Small intestine (tissue), 7 donors: ENCODE measurements around the gene ARMC12. TPM values are rescaled to one million over a fixed set of nuclear protein-coding genes. Genes with fewer than 3 reads are reported as not detected.

Experiments
- DNase-seq, 2 donors: peaks; one replicate each; pipeline versions ENCODE4 v3.0.0 to v3.0.0-alpha.2; 2013
- FAIRE-seq: peaks from 2 replicates; lab custom pipeline; 2012; peaks lifted over from hg19 to GRCh38; lab: Jason Lieb, UNC
- H3K27ac ChIP-seq, 3 donors: one replicate each; pipeline ENCODE4 v1.5.1; 2013; ENCODE audit warnings: low read length in 2 of 3, mild to moderate bottlenecking in 2 of 3, control low read depth in 1 of 3, inconsistent platforms in 1 of 3, low read depth in 1 of 3, moderate library complexity in 1 of 3
- H3K27me3 ChIP-seq, 3 donors: one replicate each; pipeline ENCODE4 v1.6.1; 2013; ENCODE audit warnings: low read length in 3 of 3, inconsistent platforms in 1 of 3; ENCODE audit not compliant: control insufficient read depth in 3 of 3, insufficient read depth in 3 of 3
- H3K36me3 ChIP-seq, 3 donors: one replicate each; pipeline ENCODE4 v1.6.1; 2013; ENCODE audit warnings: low read length in 3 of 3, inconsistent platforms in 1 of 3, low read depth in 1 of 3, mild to moderate bottlenecking in 1 of 3, moderate library complexity in 1 of 3; ENCODE audit not compliant: control insufficient read depth in 3 of 3, insufficient read depth in 2 of 3
- H3K4me1 ChIP-seq, 3 donors: one replicate each; pipeline ENCODE4 v1.6.1; 2013; ENCODE audit warnings: low read length in 2 of 3, inconsistent platforms in 1 of 3, low read depth in 1 of 3, mild to moderate bottlenecking in 1 of 3, moderate library complexity in 1 of 3; ENCODE audit not compliant: control insufficient read depth in 3 of 3, insufficient read depth in 2 of 3
- H3K4me3 ChIP-seq, 3 donors: one replicate each; pipeline ENCODE4 v1.5.1; 2013; ENCODE audit warnings: low read length in 3 of 3, control low read depth in 1 of 3, inconsistent platforms in 1 of 3, low read depth in 1 of 3, mild to moderate bottlenecking in 1 of 3, moderate library complexity in 1 of 3
- H3K9me3 ChIP-seq, 2 donors: one replicate each; pipeline ENCODE4 v1.6.1; 2013; ENCODE audit warnings: low read depth in 1 of 2, low read length in 1 of 2; ENCODE audit not compliant: control insufficient read depth in 2 of 2, insufficient read depth in 1 of 2
- WGBS, 3 donors: extraction: QIAGEN DNeasy Blood & Tissue Kit; methylation state at CpG; one replicate each; pipeline ENCODE4 v1.1.7; 2013; 5-methylcytosine and 5-hydroxymethylcytosine counted together
- polyA plus RNA-seq, 4 donors: library from polyadenylated mRNA; stranded (reverse) in 3 of 4; unstranded in 1 of 4; fragments of 200-250 nt in 3 of 4; fragments of 120-200 nt in 1 of 4; gene quantifications; one replicate each; pipeline versions ENCODE4 v1.2.1 to v1.2.3, GENCODE V29; 2013
- donor health status: healthy with polysubstance abuse.
- donor health status: control.
- donor health status: control.
- donor health status: Bipolar disorder and iron deficiency.
- donor health status: healthy.

The ARMC12 gene
- polyA plus RNA-seq, 4 donors: 0.41 to 2.5 (median 0.72) TPM; not detected in 1

GRCh38 chr6:35722121-35722761 is 14.6 kb upstream of the ARMC12 start:
- peaks cover 9 to 60% (median 18%) of the 10 kb centered on the region in 3 donors for H3K4me1 ChIP-seq
- H3K4me3 ChIP-seq: no peak overlapping the region
- DNase-seq (peak; percentile 46 to 87), FAIRE-seq (no peak)
- 25 to 52% (median 44%) methylated on average over 10 of the region's 10 CpGs for WGBS, 3 donors
- no peaks in the 10 kb centered on the region for H3K9me3 ChIP-seq
- peak overlapping the region in 2 of 3 donors; percentile 65 to 78 for H3K27ac ChIP-seq
- H3K27me3 ChIP-seq: no peaks in the 10 kb centered on the region
- no peaks in the 10 kb centered on the region for H3K36me3 ChIP-seq

GRCh38 chr6:35723587-35723986 is 13.2 kb upstream of the ARMC12 start:
- no peaks in the 10 kb centered on the region for H3K36me3 ChIP-seq
- peaks cover 0 to 4% (median 0%) of the 10 kb centered on the region in 3 donors for H3K27me3 ChIP-seq
- 91 to 98% (median 97%) methylated on average over 2 of the region's 2 CpGs for WGBS, 3 donors
- no peak overlapping the region for H3K4me3 ChIP-seq
- H3K9me3 ChIP-seq: no peaks in the 10 kb centered on the region
- no peak overlapping the region for H3K27ac ChIP-seq
- no peak for DNase-seq
- no peak for FAIRE-seq
- peaks cover 9 to 59% (median 21%) of the 10 kb centered on the region in 3 donors for H3K4me1 ChIP-seq

DNA sequence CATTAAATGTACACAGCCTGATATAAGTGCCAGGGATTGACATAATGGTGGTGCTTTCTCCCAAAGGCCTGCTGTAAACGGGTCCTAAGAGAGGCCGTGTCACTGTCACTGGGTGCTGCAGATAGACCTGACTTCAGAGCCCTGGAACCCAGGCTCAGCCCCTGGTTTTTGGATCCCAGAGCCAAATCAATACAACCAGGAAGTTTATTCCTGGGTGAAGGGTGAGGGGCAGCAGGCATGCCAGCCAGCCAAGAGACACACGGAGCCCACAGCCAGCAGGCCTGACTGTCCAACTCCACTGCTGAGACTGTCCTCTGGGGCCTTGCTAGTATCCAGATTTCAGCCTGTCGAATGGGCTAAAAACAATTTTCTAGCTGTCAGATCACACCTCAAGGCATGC is 12.8 kb upstream of the ARMC12 start:
- Histone ChIP-seq H3K27ac (peak overlapping the region in 2 of 3 donors; percentile 98 to 100), H3K4me1 (peaks cover 14 to 57% (median 23%) of the 10 kb centered on the region in 3 donors), H3K27me3 (peaks cover 0 to 4% (median 0%) of the 10 kb centered on the region in 3 donors), H3K36me3 (no peaks in the 10 kb centered on the region), H3K9me3 (no peaks in the 10 kb centered on the region), H3K4me3 (no peak overlapping the region)
- FAIRE-seq (no peak), DNase-seq (no peak)
- WGBS, 3 donors: 82 to 89% (median 89%) methylated on average over 4 of the region's 4 CpGs

GRCh38 chr6:35724471-35724870 is 12.4 kb upstream of the ARMC12 start:
- DNase-seq: no peak
- Histone ChIP-seq H3K36me3 (no peaks in the 10 kb centered on the region), H3K27ac (peak overlapping the region in 2 of 3 donors; percentile 98 to 100), H3K4me3 (no peak overlapping the region), H3K27me3 (peaks cover 0 to 4% (median 0%) of the 10 kb centered on the region in 3 donors), H3K9me3 (no peaks in the 10 kb centered on the region), H3K4me1 (peaks cover 18 to 53% (median 26%) of the 10 kb centered on the region in 3 donors)
- 74 to 78% (median 75%) methylated on average over 2 of the region's 2 CpGs for WGBS, 3 donors
- FAIRE-seq: no peak

GRCh38 chr6:35725081-35725708 is 11.6 kb upstream of the ARMC12 start:
- H3K36me3 ChIP-seq: no peaks in the 10 kb centered on the region
- FAIRE-seq: no peak
- peak in 1 of 2 donors; percentile 32 for DNase-seq
- H3K9me3 ChIP-seq: no peaks in the 10 kb centered on the region
- peaks cover 22 to 46% (median 31%) of the 10 kb centered on the region in 3 donors for H3K4me1 ChIP-seq
- peak overlapping the region in 2 of 3 donors; percentile 98 to 100 for H3K27ac ChIP-seq
- no peak overlapping the region for H3K4me3 ChIP-seq
- 41 to 68% (median 56%) methylated on average over 5 of the region's 5 CpGs for WGBS, 3 donors
- peaks cover 0 to 4% (median 0%) of the 10 kb centered on the region in 3 donors for H3K27me3 ChIP-seq

GRCh38 chr6:35725721-35726438 is 11.0 kb upstream of the ARMC12 start:
- no peak for FAIRE-seq

DNA sequence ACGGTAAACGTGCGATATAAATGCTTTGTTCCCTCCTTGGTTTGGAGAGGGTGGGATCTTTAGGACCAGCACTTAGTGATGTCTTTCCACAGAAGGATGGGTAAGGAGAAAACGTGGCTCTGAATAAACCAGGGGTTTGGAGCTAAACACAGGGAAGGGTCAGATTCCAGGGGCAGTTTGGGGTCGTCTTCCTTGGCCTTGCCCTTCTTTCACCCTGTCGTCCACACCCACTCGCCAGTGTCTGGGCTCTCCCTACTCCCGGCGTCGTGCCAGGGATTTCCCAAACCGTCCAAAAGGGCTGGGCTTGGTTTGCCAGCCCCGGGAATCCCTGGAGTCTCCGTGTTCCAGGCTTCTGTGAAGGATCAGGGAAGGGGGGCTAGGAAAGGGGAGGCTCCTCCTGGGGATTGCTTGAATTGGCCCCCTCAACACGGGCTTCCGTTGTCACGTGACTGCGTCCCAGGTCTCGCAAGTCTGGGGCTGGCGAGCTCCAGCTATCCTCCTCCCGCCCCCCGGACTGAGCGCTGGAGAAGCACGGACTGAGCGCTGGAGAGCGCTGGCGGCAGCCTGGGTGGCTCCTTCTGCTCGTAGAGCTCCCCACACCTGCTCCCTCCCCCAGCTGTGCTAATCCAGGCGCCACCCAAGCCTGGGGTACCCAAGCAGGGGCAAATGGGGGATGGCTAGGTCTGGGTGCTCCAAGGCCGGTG is 9.4 kb upstream of the ARMC12 start:
- Histone ChIP-seq H3K4me3 (peak overlapping the region; percentile 10 to 34 (median 27)), H3K9me3 (no peaks in the 10 kb centered on the region), H3K27me3 (peaks cover 0 to 4% (median 0%) of the 10 kb centered on the region in 3 donors), H3K4me1 (peaks cover 19 to 47% (median 37%) of the 10 kb centered on the region in 3 donors), H3K36me3 (no peaks in the 10 kb centered on the region), H3K27ac (peak overlapping the region; percentile 52 to 100 (median 98))
- DNase-seq (peak in 1 of 2 donors; percentile 80), FAIRE-seq (no peak)
- WGBS, 3 donors: 3 to 9% (median 7%) methylated on average over 28 to 29 of the region's 29 CpGs

More at GRCh38 chr6:35725721-35726438, 11.0 kb upstream of the ARMC12 start:
- no peak overlapping the region for H3K4me3 ChIP-seq
- peaks cover 22 to 40% (median 35%) of the 10 kb centered on the region in 3 donors for H3K4me1 ChIP-seq
- DNase-seq: peak in 1 of 2 donors; percentile 99
- H3K36me3 ChIP-seq: no peaks in the 10 kb centered on the region
- H3K27me3 ChIP-seq: peaks cover 0 to 4% (median 0%) of the 10 kb centered on the region in 3 donors
- 23 to 44% (median 34%) methylated on average over 11 of the region's 11 CpGs for WGBS, 3 donors
- peak overlapping the region; percentile 32 to 100 (median 98) for H3K27ac ChIP-seq
- H3K9me3 ChIP-seq: no peaks in the 10 kb centered on the region
